Left ventricle myocardium inferior (tissue), 1 donor: ENCODE data around the gene CFAP52. TPM values are rescaled to one million over a fixed set of nuclear protein-coding genes. Genes with fewer than 3 reads are reported as not detected.
"Not testable (repeated sequence)": the region's sequence is repeated elsewhere in the genome, so short reads cannot be mapped to it uniquely, and the experiment has no call there.

Experiments used
- DNase-seq: peaks from one replicate; pipeline ENCODE4 v3.0.0-alpha.2; 2020
- H3K27ac ChIP-seq: fragments of 200-600 bp; replicated peaks from 2 replicates; pipeline ENCODE4 v1.8.0; 2021
- H3K27me3 ChIP-seq: fragments of 200-600 bp; 2 replicates; pipeline ENCODE4 v1.8.0; 2021; ENCODE audit warnings: low read depth
- H3K36me3 ChIP-seq: fragments of 200-600 bp; 2 replicates; pipeline ENCODE4 v1.8.0; 2021
- H3K4me1 ChIP-seq: fragments of 200-600 bp; 2 replicates; pipeline ENCODE4 v1.8.0; 2021
- H3K4me3 ChIP-seq: fragments of 200-600 bp; 2 replicates; pipeline ENCODE4 v1.8.0; 2021; ENCODE audit warnings: mild to moderate bottlenecking, moderate library complexity
- H3K9me3 ChIP-seq: fragments of 200-600 bp; replicated peaks from 2 replicates; pipeline ENCODE4 v1.8.0; 2021
- intact Hi-C: fragments of 100-400 bp; cut with micrococcal nuclease; formaldehyde crosslinking; loops from one replicate; pipeline ENCODE4 v1.11.0; 2022
- total RNA-seq: library from RNA; stranded (reverse); fragmentation: NEBNext Ultra II Directional; extraction: Animal tissue kit (Norgen Biotek cat#: 25700); gene quantifications from one replicate; pipeline ENCODE4 v1.2.1, GENCODE V29; 2021
- TF ChIP-seq, protein P1 (sequence below): fragments of 200-600 bp; IDR thresholded peaks from 2 replicates; pipeline ENCODE4 v1.8.0; 2021; ENCODE audit warnings: antibody characterized with exemption, mild to moderate bottlenecking, borderline replicate concordance
- donor health status: DM: no; HTN: yes; CAD: no; lungs with severe emphysema.

The CFAP52 gene
- total RNA-seq, 1 donor from 2014 or later: not detected

DNA sequence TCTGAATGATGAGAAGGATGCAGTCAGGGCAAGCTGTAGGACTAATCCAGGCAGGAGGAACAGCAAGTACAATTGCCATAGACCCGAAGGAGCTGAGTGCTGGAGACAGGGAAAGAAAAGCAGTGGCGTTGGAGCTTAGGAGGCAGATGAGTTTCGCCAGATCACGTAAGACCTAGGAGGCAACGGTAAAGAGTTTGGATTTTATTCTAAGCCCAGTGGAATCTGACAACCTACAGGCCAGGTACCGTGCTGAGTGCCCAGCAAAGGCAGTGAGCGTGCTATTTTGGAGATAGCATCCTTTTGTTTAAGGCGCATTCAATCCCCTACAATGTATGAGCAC lies 70.1 kb downstream of the CFAP52 start:
- intact Hi-C loops: no loop called here
- no peak overlapping the region for H3K27ac ChIP-seq
- H3K4me1 ChIP-seq: peaks cover 19% of the 10 kb centered on the region
- TF ChIP-seq, protein P1, sequence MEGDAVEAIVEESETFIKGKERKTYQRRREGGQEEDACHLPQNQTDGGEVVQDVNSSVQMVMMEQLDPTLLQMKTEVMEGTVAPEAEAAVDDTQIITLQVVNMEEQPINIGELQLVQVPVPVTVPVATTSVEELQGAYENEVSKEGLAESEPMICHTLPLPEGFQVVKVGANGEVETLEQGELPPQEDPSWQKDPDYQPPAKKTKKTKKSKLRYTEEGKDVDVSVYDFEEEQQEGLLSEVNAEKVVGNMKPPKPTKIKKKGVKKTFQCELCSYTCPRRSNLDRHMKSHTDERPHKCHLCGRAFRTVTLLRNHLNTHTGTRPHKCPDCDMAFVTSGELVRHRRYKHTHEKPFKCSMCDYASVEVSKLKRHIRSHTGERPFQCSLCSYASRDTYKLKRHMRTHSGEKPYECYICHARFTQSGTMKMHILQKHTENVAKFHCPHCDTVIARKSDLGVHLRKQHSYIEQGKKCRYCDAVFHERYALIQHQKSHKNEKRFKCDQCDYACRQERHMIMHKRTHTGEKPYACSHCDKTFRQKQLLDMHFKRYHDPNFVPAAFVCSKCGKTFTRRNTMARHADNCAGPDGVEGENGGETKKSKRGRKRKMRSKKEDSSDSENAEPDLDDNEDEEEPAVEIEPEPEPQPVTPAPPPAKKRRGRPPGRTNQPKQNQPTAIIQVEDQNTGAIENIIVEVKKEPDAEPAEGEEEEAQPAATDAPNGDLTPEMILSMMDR: no peak
- DNase-seq: no peak
- peaks cover 91% of the 10 kb centered on the region for H3K27me3 ChIP-seq
- H3K9me3 ChIP-seq: no peaks in the 10 kb centered on the region
- no peaks in the 10 kb centered on the region for H3K36me3 ChIP-seq
- peak overlapping the region; percentile 69 for H3K4me3 ChIP-seq

DNA sequence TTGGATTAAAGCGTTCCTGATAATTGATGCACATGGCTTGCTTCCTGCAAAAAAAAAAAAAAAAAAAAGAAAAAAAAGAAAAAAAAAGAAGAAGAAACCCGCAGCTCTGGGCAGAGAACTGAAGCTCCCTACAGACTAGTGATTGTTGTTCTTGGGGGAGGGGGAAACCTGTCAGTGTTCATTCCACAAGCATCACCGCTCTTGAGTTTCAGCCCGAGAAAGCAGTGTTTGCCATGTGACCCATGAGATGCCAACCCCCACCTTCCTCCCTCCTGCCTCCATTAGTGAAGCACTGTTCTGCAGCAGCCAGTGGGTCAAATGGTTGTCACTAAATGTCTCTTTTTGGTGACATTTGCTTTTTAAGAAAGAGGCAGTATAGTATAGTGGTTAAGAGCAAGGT lies 70.6 kb downstream of the CFAP52 start:
- DNase-seq: no peak
- Histone ChIP-seq H3K27me3 (peaks cover 96% of the 10 kb centered on the region), H3K4me3 (no peak overlapping the region), H3K4me1 (peaks cover 19% of the 10 kb centered on the region), H3K9me3 (no peaks in the 10 kb centered on the region), H3K36me3 (no peaks in the 10 kb centered on the region), H3K27ac (no peak overlapping the region)
- intact Hi-C loops: no loop called here
- TF ChIP-seq, protein P1: no peak

DNA sequence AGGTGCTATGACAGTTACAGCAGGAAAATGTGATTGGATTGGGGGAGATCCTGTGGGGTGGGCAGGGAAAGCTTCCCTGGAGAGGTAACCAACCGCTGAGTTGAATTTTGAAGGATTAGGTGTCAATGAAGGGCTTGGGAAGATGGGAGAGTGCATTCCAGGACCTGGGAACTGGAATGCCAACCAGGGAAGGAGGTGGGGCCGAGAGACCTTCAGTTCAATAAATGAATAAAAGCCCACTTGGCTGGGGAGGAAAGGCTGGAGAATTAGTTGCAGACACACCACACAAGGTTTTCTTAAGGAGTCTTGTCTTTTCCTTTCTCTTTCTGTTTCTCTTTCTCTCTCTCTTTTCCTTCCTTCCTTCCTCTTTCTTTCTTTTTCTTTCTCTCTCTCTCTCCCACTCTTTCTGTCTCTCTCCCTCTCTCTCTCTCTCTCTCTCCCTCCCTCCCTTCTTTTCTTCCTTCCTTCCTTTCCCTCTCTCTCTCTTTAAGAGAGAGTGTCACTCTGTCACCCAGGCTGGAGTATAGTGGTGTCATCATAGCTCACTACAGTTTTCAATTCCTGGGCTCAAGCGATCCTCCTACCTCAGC lies 72.2 kb downstream of the CFAP52 start:
- H3K36me3 ChIP-seq: no peaks in the 10 kb centered on the region
- TF ChIP-seq, protein P1: no peak
- intact Hi-C loops: no loop called here
- no peak overlapping the region for H3K4me3 ChIP-seq
- no peaks in the 10 kb centered on the region for H3K9me3 ChIP-seq
- DNase-seq: no peak
- H3K27ac ChIP-seq: no peak overlapping the region
- peaks cover 99% of the 10 kb centered on the region for H3K27me3 ChIP-seq
- H3K4me1 ChIP-seq: peaks cover 19% of the 10 kb centered on the region

DNA sequence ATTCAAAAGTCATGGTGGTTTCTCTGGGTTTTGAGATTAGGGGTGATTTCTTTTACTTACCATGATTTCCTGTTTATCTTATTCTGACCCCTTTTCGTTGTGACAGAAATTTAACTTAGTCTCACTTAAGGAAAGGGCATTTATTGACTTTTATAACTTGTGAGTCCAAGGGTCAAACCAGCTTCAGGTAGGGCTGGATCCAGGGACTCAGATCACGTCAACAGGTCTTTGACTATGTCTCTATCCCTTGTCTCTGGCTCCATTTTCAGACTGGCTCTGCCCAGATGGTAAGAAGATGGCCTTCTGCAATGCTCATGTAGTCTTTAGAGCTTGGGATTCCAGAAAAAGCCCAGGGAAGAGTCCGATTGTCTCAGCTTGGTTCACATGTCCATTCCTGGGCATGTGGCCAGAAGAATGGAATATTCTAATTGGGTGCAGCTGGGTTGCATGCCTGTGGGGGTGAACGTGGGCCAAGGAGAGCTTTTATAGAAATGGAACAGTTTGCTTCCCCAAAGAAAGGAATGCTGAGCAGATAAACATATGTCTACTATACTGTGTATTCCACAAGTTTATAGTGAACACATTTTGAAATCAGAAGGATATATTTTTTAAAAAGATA lies 82.3 kb downstream of the CFAP52 start:
- no peak overlapping the region for H3K4me3 ChIP-seq
- DNase-seq: no peak
- H3K36me3 ChIP-seq: no peaks in the 10 kb centered on the region
- H3K27ac ChIP-seq: no peak overlapping the region
- intact Hi-C loops: no loop called here
- TF ChIP-seq, protein P1: no peak
- H3K27me3 ChIP-seq: peaks cover 26% of the 10 kb centered on the region
- H3K9me3 ChIP-seq: peaks cover 7% of the 10 kb centered on the region
- H3K4me1 ChIP-seq: no peaks in the 10 kb centered on the region

DNA sequence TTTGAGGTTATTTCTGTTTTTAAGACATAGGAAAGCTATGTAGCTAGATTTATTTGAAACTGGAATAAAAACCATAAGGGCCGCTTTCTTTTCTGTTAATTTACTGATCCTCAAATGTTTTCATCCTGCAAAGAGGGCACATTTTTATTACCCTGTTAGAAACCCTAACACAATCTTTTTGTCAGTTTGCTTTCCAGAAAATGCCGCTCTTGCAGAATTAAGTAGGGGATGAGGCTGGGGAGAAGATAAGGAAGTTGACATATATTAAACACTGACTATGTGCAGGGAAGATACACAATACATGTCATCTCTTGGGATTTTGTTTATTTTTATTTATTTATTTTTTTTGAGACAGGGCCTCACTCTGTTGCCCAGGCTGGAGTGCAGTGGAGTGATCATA lies 84.6 kb downstream of the CFAP52 start:
- Histone ChIP-seq H3K4me3 (no peak overlapping the region), H3K9me3 (peaks cover 12% of the 10 kb centered on the region), H3K27me3 (peaks cover 9% of the 10 kb centered on the region), H3K36me3 (no peaks in the 10 kb centered on the region), H3K27ac (no peak overlapping the region), H3K4me1 (no peaks in the 10 kb centered on the region)
- TF ChIP-seq, protein P1: no peak
- intact Hi-C loops: no loop called here
- DNase-seq: no peak

DNA sequence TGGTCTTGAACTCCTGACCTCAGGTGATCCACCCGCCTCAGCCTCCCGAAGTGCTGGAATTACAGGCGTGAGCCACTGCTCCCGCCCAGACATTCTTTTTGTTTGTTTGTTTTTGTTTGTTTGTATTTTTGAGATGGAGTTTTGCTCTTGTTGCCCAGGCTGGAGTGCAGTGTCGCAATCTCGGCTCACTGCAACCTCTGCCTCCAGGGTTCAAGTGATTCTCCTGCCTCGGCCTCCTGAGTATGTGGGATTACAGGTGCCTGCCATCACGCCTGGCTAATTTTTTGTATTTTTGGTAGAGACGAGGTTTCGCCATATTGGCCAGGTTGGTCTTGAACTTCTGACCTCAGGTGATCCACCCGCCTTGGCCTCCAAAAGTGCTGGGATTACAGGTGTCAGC lies 87.1 kb downstream of the CFAP52 start:
- H3K27ac ChIP-seq, H3K36me3 ChIP-seq, H3K4me1 ChIP-seq, DNase-seq, intact Hi-C loops, H3K4me3 ChIP-seq: not testable (repeated sequence)
- H3K27me3 ChIP-seq: peaks cover 30% of the 10 kb centered on the region
- peaks cover 11% of the 10 kb centered on the region for H3K9me3 ChIP-seq
